Spleen (tissue), 7 donors: Measurements from ENCODE around the gene CDK11B.

Experiments
- CTCF ChIP-seq, 11 experiments: fragments of 200-600 bp in 7 of 11; fragments of 450-650 bp in 4 of 11; sonication (generic) in 4 of 11; IDR thresholded peaks in 8 of 11; conservative IDR thresholded peaks in 3 of 11; 1 replicate in 7 of 11; 2 replicates in 4 of 11; pipeline versions ENCODE4 v1.4.0 to v1.8.0; 2016 to 2021; ENCODE audit warnings: antibody characterized with exemption in 11 of 11, inconsistent platforms in 4 of 11, mild to moderate bottlenecking in 1 of 11
- POLR2A ChIP-seq, 3 donors: fragments of 450-650 bp; IDR thresholded peaks; one replicate each; pipeline ENCODE4 v1.5.1; 2017; ENCODE audit warnings: antibody characterized with exemption in 3 of 3, mild to moderate bottlenecking in 1 of 3
- donor health status: DM: no; HTN: no; CAD: no; lungs with moderate emphysema.
- donor health status: DM: no; HTN: no; CAD: no.
- donor health status: DM: no; HTN: no; CAD: no.

GRCh38 chr1:1666526-1666925, 7.7 kb upstream of the CDK11B start:
- TF ChIP-seq CTCF (IDR thresholded peaks at IDR 0.05 in 8 of 11, conservative IDR thresholded peaks at IDR 0.05 in 3 of 11) (no peak), POLR2A (IDR thresholded peaks at IDR 0.05) (no peak)
